ENCODE results near the gene GNA14.

- TF ChIP-seq, protein P1, sequence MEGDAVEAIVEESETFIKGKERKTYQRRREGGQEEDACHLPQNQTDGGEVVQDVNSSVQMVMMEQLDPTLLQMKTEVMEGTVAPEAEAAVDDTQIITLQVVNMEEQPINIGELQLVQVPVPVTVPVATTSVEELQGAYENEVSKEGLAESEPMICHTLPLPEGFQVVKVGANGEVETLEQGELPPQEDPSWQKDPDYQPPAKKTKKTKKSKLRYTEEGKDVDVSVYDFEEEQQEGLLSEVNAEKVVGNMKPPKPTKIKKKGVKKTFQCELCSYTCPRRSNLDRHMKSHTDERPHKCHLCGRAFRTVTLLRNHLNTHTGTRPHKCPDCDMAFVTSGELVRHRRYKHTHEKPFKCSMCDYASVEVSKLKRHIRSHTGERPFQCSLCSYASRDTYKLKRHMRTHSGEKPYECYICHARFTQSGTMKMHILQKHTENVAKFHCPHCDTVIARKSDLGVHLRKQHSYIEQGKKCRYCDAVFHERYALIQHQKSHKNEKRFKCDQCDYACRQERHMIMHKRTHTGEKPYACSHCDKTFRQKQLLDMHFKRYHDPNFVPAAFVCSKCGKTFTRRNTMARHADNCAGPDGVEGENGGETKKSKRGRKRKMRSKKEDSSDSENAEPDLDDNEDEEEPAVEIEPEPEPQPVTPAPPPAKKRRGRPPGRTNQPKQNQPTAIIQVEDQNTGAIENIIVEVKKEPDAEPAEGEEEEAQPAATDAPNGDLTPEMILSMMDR (conservative IDR thresholded peaks at IDR 0.05), result no peak
- TF ChIP-seq EZH2 (IDR thresholded peaks at IDR 0.05; ENCODE audit: low read depth), result no peak
Measured at GRCh38 chr9:77534376-77535057, 113.6 kb downstream of the GNA14 start.

All from PC-9 (cell line).